ENCODE results near the gene ECI1.

ECI1 gene

DNA sequence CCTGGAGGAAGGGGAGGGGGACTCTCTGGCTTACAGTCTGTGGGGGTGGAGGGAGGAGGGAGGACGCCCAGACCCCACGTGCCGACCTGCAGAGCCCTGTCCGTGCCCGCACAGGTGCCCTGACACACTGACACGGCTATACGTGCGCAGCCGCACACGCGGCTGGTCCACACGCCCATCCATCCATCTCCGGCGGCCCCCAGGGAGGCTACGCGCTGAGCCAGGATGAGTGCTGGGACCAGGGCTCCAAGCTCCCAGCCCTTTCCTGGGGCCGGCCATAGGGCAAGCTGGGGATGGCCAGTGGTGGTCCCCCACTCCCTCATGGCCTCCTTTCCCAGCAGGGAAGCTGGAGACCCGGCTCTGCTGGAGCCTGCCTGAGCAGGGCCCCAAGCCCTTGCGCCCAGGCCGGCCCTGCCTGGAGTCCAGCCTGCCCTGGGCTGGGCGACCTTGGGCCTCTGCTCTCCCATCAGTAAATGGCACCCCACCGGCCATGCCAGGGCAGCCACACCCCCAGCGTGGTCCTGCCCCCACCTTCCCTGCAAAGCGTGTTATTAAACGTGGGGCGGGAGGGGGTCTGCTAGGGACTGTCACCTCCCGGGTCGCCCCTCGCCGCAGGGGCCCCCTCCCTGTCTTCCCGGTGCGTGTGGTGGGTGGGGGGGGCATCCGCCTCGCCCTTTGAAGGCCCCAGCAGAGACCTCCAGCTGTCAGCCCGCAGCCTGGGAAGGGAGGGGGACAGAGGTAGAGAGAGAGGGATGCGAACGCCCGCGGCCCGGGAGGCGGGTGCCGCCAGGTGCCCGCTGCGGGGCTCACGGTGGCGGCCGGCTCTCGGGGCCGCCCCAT is 55.8 kb downstream of the ECI1 start:
- H3K27me3 Mint-ChIP-seq: peaks cover 8% of the 10 kb centered on the region
- no peaks in the 10 kb centered on the region for H3K9me3 Mint-ChIP-seq (ENCODE audit: low read depth)
- peaks cover 1% of the 10 kb centered on the region for H3K4me1 Mint-ChIP-seq (ENCODE audit: low read depth)
- H3K4me3 Mint-ChIP-seq: peak overlapping the region; percentile 58
- no peaks in the 10 kb centered on the region for H3K36me3 Mint-ChIP-seq
- H3K27ac Mint-ChIP-seq: no peak overlapping the region

DNA sequence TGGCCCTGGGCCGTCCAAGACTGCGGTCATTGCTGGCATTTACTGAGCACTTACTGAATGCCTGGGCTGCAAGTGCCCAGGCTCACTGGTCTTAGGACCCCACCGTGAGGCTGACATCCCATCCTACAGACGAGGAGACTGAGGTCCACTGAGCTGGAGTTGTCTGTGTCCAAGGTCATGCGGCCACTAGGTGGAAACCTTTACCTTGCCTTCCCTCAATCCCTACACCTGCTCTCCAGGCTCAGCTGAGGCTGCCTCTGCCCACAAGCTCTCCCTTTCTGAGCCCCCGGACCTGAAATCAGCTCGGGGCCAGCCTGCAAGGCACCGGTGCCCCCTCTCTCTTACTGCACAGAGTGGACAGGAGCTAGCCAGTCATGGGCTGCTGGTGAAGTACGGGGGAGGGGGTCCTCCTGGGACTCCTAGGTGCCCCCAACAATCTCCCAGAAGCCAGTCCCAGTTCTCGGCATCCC is 56.5 kb downstream of the ECI1 start:
- Mint-ChIP-seq H3K27ac (peak overlapping the region; percentile 50), H3K4me3 (peak overlapping the region; percentile 52), H3K9me3 (ENCODE audit: low read depth) (no peaks in the 10 kb centered on the region), H3K36me3 (no peaks in the 10 kb centered on the region), H3K4me1 (ENCODE audit: low read depth) (peaks cover 1% of the 10 kb centered on the region), H3K27me3 (peaks cover 8% of the 10 kb centered on the region)

DNA sequence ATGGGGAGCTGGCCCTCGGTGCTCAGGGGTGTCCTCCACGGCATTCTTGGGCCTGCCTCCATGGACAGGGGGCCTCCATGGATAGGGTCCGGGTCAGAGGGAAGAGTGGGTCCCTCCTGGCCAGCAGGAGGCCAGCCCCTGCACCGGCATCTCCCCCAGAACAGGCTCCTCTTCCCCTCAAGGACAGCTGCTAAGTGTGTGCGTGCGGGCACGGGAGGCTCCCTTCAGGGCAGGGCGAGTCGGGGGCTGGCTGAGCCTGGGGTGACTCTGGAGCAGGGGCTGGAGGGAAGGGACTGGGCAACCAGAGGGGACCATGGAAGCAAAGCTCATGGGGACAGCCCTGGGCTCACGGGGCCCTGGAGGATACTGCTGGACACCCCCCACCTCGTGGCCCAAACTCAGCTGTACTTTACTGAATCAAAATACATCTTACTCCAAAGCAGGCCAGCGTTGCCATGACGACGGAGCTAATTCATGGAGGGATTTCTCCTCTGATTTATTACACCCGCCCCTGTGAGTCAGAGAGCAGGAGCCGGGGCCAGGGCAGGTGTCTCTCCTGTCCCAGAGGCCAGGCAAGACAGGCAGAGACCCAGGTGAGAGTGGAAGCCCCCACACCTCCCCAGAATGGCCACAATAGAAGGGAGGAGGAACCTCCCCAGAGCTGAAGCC is 57.1 kb downstream of the ECI1 start:
- Mint-ChIP-seq H3K4me1 (ENCODE audit: low read depth) (peaks cover 1% of the 10 kb centered on the region), H3K4me3 (no peak overlapping the region), H3K27ac (peak overlapping the region; percentile 50), H3K9me3 (ENCODE audit: low read depth) (no peaks in the 10 kb centered on the region), H3K36me3 (no peaks in the 10 kb centered on the region), H3K27me3 (peaks cover 8% of the 10 kb centered on the region)

DNA sequence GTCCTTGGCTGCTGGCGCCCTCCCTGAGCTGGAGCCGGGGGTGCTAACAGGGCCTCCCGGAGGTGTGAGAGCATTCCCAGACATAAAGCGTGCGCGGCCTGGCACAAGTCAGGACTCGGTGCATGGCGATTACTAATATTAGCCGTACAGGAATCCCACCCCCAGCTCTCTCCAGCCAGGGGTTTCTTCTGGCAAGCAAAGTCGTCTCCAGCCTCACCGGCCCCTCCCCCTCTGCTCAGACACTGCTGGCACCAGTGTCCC is 60.0 kb downstream of the ECI1 start:
- Mint-ChIP-seq H3K36me3 (no peaks in the 10 kb centered on the region), H3K27me3 (peaks cover 3% of the 10 kb centered on the region), H3K4me1 (ENCODE audit: low read depth) (peaks cover 1% of the 10 kb centered on the region), H3K9me3 (ENCODE audit: low read depth) (no peaks in the 10 kb centered on the region), H3K27ac (no peak overlapping the region), H3K4me3 (no peak overlapping the region)

DNA sequence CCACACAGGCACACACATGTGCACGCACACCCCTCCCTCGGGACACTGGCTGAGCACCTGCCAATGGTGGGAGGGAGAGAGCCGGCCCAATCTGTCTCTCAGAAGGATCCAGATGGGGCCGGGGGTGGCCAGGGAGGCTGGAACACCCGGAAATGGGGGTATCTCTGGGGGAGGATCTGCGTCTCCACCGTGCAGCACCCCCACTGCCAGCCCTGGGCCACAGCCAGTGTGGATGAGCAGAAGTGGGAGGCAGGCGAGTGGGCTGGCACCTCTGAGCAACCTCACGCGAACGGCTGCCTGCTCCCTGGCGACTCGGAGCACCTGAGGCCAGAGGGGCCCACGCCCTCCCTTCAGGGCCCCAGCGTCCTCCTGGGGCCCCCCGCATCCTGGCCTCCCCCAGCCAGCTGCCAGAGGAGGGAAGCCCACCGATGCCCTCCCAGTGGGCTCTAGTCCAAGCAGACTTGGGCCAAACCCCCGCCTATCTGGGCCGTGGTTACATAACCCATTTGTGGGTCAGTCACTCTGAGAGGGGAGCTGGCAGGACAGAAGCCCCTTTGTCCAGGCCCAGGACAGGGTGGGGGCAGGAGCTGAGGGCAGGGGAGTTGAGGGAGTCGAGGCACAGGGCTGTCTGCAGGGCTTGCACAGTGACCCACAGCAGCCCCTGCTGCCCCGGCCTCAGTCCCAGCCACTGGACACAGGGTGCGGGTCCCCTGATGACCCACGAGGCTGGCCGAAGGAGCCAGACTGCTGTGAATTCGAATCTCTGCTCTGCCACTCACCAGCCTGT is 60.5 kb downstream of the ECI1 start:
- H3K36me3 Mint-ChIP-seq: no peaks in the 10 kb centered on the region
- H3K27ac Mint-ChIP-seq: no peak overlapping the region
- H3K27me3 Mint-ChIP-seq: peaks cover 3% of the 10 kb centered on the region
- no peaks in the 10 kb centered on the region for H3K9me3 Mint-ChIP-seq (ENCODE audit: low read depth)
- H3K4me1 Mint-ChIP-seq (ENCODE audit: low read depth): peaks cover 1% of the 10 kb centered on the region
- no peak overlapping the region for H3K4me3 Mint-ChIP-seq

DNA sequence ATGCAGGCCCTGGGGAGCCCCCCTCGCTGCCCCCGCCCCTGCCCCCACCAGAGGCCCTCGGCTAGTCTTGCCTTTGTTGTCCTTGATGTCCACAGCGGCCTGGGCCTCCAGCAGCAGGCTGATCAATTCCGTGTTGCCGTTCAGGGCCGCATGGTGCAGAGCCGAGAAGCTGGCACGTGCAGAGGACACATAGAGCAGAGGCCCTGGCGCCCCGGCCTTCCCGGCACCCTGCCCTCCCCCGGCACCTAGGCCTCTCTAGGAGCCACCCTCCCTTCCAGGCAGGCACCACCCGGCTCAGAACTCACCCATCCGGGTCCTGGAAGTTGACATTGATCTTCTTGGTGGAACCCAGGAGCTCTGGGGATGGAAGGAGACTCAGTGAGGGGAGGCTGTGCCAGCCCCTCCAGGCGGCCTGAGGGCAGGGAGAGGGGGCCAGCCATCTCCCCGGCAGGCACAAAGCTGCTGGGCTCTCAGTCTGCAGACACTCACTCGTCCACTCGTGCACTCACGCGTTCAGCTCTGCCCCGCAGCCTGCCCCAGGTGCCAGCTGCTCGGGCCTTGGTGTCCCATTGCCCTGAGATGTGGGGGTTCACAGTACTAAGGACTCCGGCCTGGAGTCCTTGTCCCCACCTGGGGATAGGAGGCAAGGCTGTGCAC is 61.3 kb downstream of the ECI1 start:
- Mint-ChIP-seq H3K4me1 (ENCODE audit: low read depth) (peaks cover 1% of the 10 kb centered on the region), H3K36me3 (no peaks in the 10 kb centered on the region), H3K9me3 (ENCODE audit: low read depth) (no peaks in the 10 kb centered on the region), H3K27ac (no peak overlapping the region), H3K27me3 (peaks cover 3% of the 10 kb centered on the region), H3K4me3 (no peak overlapping the region)

Measured in activated naive CD8-positive, alpha-beta T cell (primary cell).